HepG2 (cell line): ENCODE results near the gene NSUN3. TPM values are rescaled to one million over a fixed set of nuclear protein-coding genes. Genes with fewer than 3 reads are reported as not detected.
A peak's percentile ranks its signal among the peaks of the same experiment; 100 is the strongest.

Experiments
- FOXP1 ChIP-seq, 2 experiments: fragments of 450-650 bp in 1 of 2; IDR thresholded peaks; 2 replicates each; pipeline ENCODE4 v1.6.1; 2017 to 2018; ENCODE audit warnings: antibody characterized with exemption in 1 of 2
- HIC2 ChIP-seq: sonication (generic); formaldehyde crosslinking; IDR thresholded peaks from 2 replicates; pipeline ENCODE4 v1.9.0; 2022; ENCODE audit warnings: low read depth, missing genetic modification reagents
- KMT2B ChIP-seq: IDR thresholded peaks from 2 replicates; pipeline ENCODE4 v1.6.1; 2016; ENCODE audit warnings: missing genetic modification reagents, missing compliant biosample characterization
- MYPOP ChIP-seq: sonication (generic); formaldehyde crosslinking; IDR thresholded peaks from 2 replicates; pipeline ENCODE4 v1.8.1; 2023; ENCODE audit warnings: mild to moderate bottlenecking, moderate library complexity, missing genetic modification reagents
- PHB2 ChIP-seq: fragments of 450-650 bp; IDR thresholded peaks from 2 replicates; pipeline ENCODE4 v1.6.1; 2018; ENCODE audit not compliant: partially characterized antibody
- REL ChIP-seq: sonication (generic); formaldehyde crosslinking; conservative IDR thresholded peaks from 2 replicates; pipeline ENCODE4 v1.8.0; 2022; ENCODE audit warnings: mild to moderate bottlenecking, missing genetic modification reagents, moderate library complexity
- SALL2 ChIP-seq: sonication (generic); formaldehyde crosslinking; IDR thresholded peaks from 2 replicates; pipeline ENCODE4 v1.8.1; 2023; ENCODE audit warnings: mild to moderate bottlenecking, missing genetic modification reagents, inconsistent platforms
- SKI ChIP-seq: fragments of 450-650 bp; IDR thresholded peaks from one replicate; pipeline ENCODE4 v1.6.1; 2018; ENCODE audit warnings: mild to moderate bottlenecking; ENCODE audit not compliant: partially characterized antibody
- TBX3 ChIP-seq: fragments of 450-650 bp; IDR thresholded peaks from 2 replicates; pipeline ENCODE4 v1.6.1; 2017; ENCODE audit warnings: antibody characterized with exemption, mild to moderate bottlenecking, inconsistent platforms, borderline replicate concordance
- ZBTB40 ChIP-seq, 2 experiments: fragments of 450-650 bp in 1 of 2; sonication (generic) in 1 of 2; formaldehyde crosslinking in 1 of 2; IDR thresholded peaks; 2 replicates each; pipeline versions ENCODE4 v1.6.1 to v1.8.0; 2016 to 2022; ENCODE audit warnings: antibody characterized with exemption in 1 of 2, mild to moderate bottlenecking in 1 of 2, missing genetic modification reagents in 1 of 2
- ZNF616 ChIP-seq: sonication (generic); formaldehyde crosslinking; IDR thresholded peaks from 2 replicates; pipeline ENCODE4 v1.5.0; 2020; ENCODE audit warnings: low read depth, mild to moderate bottlenecking, missing genetic modification reagents
- ZNF775 ChIP-seq: sonication (generic); formaldehyde crosslinking; IDR thresholded peaks from 2 replicates; pipeline ENCODE4 v1.4.0; 2020; ENCODE audit warnings: missing genetic modification reagents, mild to moderate bottlenecking, moderate library complexity, borderline replicate concordance
- ZSCAN9 ChIP-seq: IDR thresholded peaks from 2 replicates; pipeline ENCODE4 v1.6.1; 2016; ENCODE audit warnings: borderline replicate concordance
- polyA plus RNA-seq, 8 experiments: library from polyadenylated mRNA; depleted of rRNA in 3 of 8; stranded (reverse) in 7 of 8; unstranded in 1 of 8; fragments of >200 nt; fragmentation: Illumina TruSeq in 4 of 8; extraction: Trizol in 4 of 8; gene quantifications; 2 replicates each; pipeline versions ENCODE4 v1.2.1 to v1.2.3, GENCODE V29; 2011 to 2016; ENCODE audit warnings: low read depth in 4 of 8, missing spikeins in 1 of 8, mixed read lengths in 1 of 8; ENCODE audit not compliant: insufficient read depth in 1 of 8
- total RNA-seq, 5 experiments: library from RNA; depleted of rRNA; stranded (reverse); fragments of >200 nt; fragmentation: Illumina TruSeq; extraction: Trizol; gene quantifications; 2 replicates each; pipeline ENCODE4 v1.2.3, GENCODE V29; 2016; ENCODE audit warnings: low read depth in 1 of 5

Gene NSUN3
- total and polyA plus RNA-seq, 2 of the 13 experiments (the other 11 are each of a cell fraction or from before 2014, with no cell fraction given): 3.2 to 10.6 TPM

- TF ChIP-seq PHB2 (no peak), ZNF616 (CRISPR knock-in tag) (no peak), MYPOP (CRISPR knock-in tag) (peak; percentile 72), ZBTB40 (IDR thresholded peaks at IDR 0.05) (no peak), ZBTB40 (CRISPR knock-in tag; IDR thresholded peaks at IDR 0.05) (peak; percentile 62; the same call in 1 of the 2 replicates), FOXP1 (IDR thresholded peaks at IDR 0.05) (no peak), FOXP1 (CRISPR knock-in tag; IDR thresholded peaks at IDR 0.05) (no peak), TBX3 (no peak), SALL2 (CRISPR knock-in tag) (0 out of 2 replicates have a peak, but pooled peaks have one; percentile 47), ZNF775 (CRISPR knock-in tag) (no peak), KMT2B (CRISPR knock-in tag) (peak; percentile 92), ZSCAN9 (no peak), SKI (no peak), HIC2 (CRISPR knock-in tag) (no peak), REL (CRISPR knock-in tag) (no peak)
These were observed at the start of gene NSUN3, which contains the start of gene DHFR2 (continued) for GRCh38 chr3:94062513-94063404.
